ENCODE results near the gene TRAF1.
"Not testable (repeated sequence)": the region's sequence is repeated elsewhere in the genome, so short reads cannot be mapped to it uniquely, and the experiment has no call there.

Gene TRAF1

DNA sequence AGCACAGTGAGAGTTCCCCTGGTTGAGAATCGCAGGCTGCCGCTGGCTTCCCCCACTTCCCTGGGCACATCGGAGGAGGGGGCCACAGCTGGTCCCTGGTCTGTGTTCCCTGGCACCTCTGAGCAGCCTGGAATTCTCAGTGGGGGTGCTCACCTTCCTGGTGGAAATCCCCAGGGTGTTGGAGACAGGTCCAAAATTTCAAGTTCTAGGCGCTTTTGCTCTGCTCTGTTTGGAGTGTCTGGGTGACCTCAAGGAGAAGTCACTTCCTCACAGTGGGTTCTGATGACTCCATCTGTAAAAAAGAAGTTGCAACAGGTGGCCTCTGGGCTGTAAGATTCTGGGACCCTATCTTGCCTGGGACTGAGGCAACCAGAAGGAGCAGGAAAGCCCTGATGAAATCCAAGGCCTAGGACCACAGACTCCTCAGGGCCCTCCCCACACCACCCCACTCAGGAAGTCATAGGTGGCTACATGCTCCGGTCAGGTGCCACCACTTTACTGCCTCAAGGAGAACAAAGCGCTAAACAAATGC, at the start of gene TRAF1:
TSS of gene TRAF1 (minus strand) at position 400 of the 532 bp plus-strand sequence. CDS start 721 bp downstream, outside the sequence.
- no peak for DNase-seq (ENCODE audit: low read depth in 2 of 2)
- no peak within 1 kb of the TSS for H3K4me3 ChIP-seq (replicated peaks in 1 of 2; ENCODE audit: low read depth in 2 of 2, low read length in 2 of 2)
- TF ChIP-seq, protein P1, sequence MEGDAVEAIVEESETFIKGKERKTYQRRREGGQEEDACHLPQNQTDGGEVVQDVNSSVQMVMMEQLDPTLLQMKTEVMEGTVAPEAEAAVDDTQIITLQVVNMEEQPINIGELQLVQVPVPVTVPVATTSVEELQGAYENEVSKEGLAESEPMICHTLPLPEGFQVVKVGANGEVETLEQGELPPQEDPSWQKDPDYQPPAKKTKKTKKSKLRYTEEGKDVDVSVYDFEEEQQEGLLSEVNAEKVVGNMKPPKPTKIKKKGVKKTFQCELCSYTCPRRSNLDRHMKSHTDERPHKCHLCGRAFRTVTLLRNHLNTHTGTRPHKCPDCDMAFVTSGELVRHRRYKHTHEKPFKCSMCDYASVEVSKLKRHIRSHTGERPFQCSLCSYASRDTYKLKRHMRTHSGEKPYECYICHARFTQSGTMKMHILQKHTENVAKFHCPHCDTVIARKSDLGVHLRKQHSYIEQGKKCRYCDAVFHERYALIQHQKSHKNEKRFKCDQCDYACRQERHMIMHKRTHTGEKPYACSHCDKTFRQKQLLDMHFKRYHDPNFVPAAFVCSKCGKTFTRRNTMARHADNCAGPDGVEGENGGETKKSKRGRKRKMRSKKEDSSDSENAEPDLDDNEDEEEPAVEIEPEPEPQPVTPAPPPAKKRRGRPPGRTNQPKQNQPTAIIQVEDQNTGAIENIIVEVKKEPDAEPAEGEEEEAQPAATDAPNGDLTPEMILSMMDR (IDR thresholded peaks at IDR 0.05; ENCODE audit: low read depth, low read length) = no peak

- no peak for DNase-seq (ENCODE audit: low read depth in 2 of 2)
- no peak overlapping the region for H3K4me3 ChIP-seq (replicated peaks in 1 of 2; ENCODE audit: low read depth in 2 of 2, low read length in 2 of 2)
- TF ChIP-seq, protein P1 (IDR thresholded peaks at IDR 0.05; ENCODE audit: low read depth, low read length) = no peak
These were observed 48.3 kb upstream of the TRAF1 start for GRCh38 chr9:120974921-120975320.

GRCh38 chr9:120974181-120974580, 47.6 kb upstream of the TRAF1 start:
- no peak overlapping the region for H3K4me3 ChIP-seq (replicated peaks in 1 of 2; ENCODE audit: low read depth in 2 of 2, low read length in 2 of 2)
- TF ChIP-seq, protein P1 (IDR thresholded peaks at IDR 0.05; ENCODE audit: low read depth, low read length) = no peak

GRCh38 chr9:120971938-120972337, 45.3 kb upstream of the TRAF1 start:
- no peak overlapping the region for H3K4me3 ChIP-seq (replicated peaks in 1 of 2; ENCODE audit: low read depth in 2 of 2, low read length in 2 of 2)
- DNase-seq (ENCODE audit: low read depth in 2 of 2) = no peak
- TF ChIP-seq, protein P1 (IDR thresholded peaks at IDR 0.05; ENCODE audit: low read depth, low read length) = no peak

More at GRCh38 chr9:120974181-120974580, 47.6 kb upstream of the TRAF1 start:
- peak; percentile 10 to 46 for DNase-seq (ENCODE audit: low read depth in 2 of 2)

DNA sequence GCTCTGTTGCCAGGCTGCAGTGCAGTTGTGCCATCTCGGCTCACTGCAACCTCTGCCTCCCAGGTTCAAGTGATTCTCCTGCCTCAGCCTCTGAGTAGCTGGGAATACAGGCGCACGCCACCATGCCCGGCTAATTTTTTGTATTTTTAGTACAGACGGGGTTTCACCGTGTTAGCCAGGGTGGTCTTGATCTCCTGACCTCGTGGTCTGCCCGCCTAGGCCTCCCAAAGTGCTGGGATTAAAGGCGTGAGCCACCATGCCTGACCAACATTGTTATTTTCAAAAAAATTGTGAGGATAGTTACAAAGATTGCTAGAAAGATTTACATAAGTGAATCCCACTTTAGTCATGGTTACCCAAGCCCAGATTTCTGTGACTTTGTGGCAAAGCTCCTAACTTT, 44.9 kb upstream of the TRAF1 start:
- DNase-seq (ENCODE audit: low read depth in 2 of 2); H3K4me3 ChIP-seq (replicated peaks in 1 of 2; ENCODE audit: low read depth in 2 of 2, low read length in 2 of 2): not testable (repeated sequence)

DNA sequence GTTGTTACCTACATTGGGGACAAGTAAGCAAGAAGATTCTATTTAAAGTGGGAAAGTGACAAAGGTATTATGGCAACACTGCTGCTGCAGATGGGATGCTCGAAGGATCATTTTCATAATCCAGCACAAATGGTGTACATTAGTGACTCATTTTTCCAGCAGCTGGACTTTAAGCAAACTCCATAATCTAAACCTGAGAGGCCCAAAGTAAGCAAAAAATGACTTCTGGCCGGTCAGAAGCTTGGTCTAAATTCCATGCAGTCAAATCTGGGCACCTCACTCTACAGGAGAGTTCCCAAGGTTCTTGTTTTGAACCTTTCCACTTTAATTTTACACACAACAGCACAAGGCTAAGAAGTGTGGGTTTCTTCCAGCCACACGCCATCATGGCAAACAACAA, 43.6 kb upstream of the TRAF1 start:
- no peak overlapping the region for H3K4me3 ChIP-seq (replicated peaks in 1 of 2; ENCODE audit: low read depth in 2 of 2, low read length in 2 of 2)
- no peak for DNase-seq (ENCODE audit: low read depth in 2 of 2)
- TF ChIP-seq, protein P1 (IDR thresholded peaks at IDR 0.05; ENCODE audit: low read depth, low read length) = no peak

- TF ChIP-seq, protein P1 (IDR thresholded peaks at IDR 0.05; ENCODE audit: low read depth, low read length) = no peak
- DNase-seq (ENCODE audit: low read depth in 2 of 2) = peak in 1 of 2 donors; percentile 32
- no peak overlapping the region for H3K4me3 ChIP-seq (replicated peaks in 1 of 2; ENCODE audit: low read depth in 2 of 2, low read length in 2 of 2)
These were observed 39.4 kb upstream of the TRAF1 start for GRCh38 chr9:120966013-120966369.
